Measurements from ENCODE around the gene ISX.

DNA sequence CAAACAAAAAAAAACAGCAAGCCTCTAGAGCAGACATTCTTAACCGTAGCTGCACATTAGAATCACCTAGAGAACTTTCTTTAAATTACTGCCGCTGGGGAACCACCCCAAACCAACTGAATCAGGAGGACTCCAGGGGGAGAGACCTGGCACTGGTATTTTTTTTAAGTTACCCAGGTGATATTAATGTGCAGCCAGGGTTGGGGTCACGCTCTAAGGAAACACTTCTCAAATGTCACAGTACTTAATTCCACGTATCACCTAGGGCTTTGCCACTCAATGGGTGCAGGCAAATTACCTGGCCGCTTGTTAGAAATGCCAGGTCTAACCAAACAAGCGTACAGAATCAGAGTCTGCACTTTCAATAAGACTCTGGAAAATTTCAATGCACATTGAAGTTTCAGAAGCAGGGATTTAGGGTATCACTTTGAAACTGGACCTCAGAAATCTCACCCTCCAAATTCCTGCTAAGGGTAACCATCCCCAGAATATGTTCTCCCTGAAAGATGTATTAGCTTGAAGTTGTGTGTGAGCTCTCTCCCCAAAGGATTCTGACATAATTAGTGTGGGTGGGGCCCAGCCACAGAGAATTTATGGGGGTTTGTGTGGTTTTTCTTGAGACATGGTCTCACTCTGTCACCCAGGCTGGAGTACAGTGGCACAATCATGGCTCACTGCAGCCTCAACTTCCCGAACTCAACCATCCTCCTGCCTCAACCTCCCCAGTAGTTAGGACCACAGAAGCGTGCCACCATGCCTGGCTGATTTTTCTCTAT, 12.7 kb upstream of the ISX start:
- no peak for TF ChIP-seq EZH2 (IDR thresholded peaks at IDR 0.05; ENCODE audit: insufficient read depth, poor library complexity, severe bottlenecking)
- no peak for TF ChIP-seq EZH2phosphoT487 (IDR thresholded peaks at IDR 0.05; ENCODE audit: insufficient read depth, low read depth)
